Heart left ventricle (tissue), 16 donors: ENCODE measurements around the gene TMEM220. TPM values are rescaled to one million over a fixed set of nuclear protein-coding genes. Genes with fewer than 3 reads are reported as not detected.

Experiments used
- ATAC-seq, 4 donors: fragments of 200-7000 bp; cut with Tn5 transposase; one replicate each; pipeline ENCODE4 v1.9.1; 2020 to 2022; ENCODE audit warnings: moderate library complexity in 4 of 4, mild to moderate bottlenecking in 3 of 4, moderate number of reproducible peaks in 1 of 4
- DNase-seq, 5 donors: peaks; one replicate each; pipeline ENCODE4 v3.0.0-alpha.2; 2020
- H3K27ac ChIP-seq, 12 donors: fragments of 200-600 bp; sonication (generic) in 4 of 12; one replicate each; pipeline versions ENCODE4 v1.5.0 to v1.8.0; 2016 to 2022; ENCODE audit warnings: mild to moderate bottlenecking in 2 of 12
- H3K27me3 ChIP-seq, 9 donors: fragments of 200-600 bp; sonication (generic) in 2 of 9; one replicate each; pipeline versions ENCODE4 v1.5.1 to v1.8.0; 2016 to 2022; ENCODE audit warnings: mild to moderate bottlenecking in 3 of 9
- H3K36me3 ChIP-seq, 9 donors: fragments of 200-600 bp; sonication (generic) in 2 of 9; one replicate each; pipeline versions ENCODE4 v1.5.0 to v1.8.0; 2018 to 2022; ENCODE audit warnings: mild to moderate bottlenecking in 2 of 9
- H3K4me1 ChIP-seq, 12 donors: fragments of 200-600 bp; sonication (generic) in 4 of 12; one replicate each; pipeline versions ENCODE4 v1.5.0 to v1.8.0; 2016 to 2022; ENCODE audit warnings: mild to moderate bottlenecking in 3 of 12
- H3K4me3 ChIP-seq, 12 donors: fragments of 200-600 bp; sonication (generic) in 4 of 12; one replicate each; pipeline versions ENCODE4 v1.5.0 to v1.8.0; 2017 to 2022; ENCODE audit warnings: mild to moderate bottlenecking in 9 of 12, moderate library complexity in 4 of 12
- H3K9me3 ChIP-seq, 12 donors: fragments of 200-600 bp; sonication (generic) in 4 of 12; one replicate each; pipeline versions ENCODE4 v1.5.0 to v1.8.0; 2016 to 2022; ENCODE audit warnings: mild to moderate bottlenecking in 1 of 12
- POLR2A ChIP-seq, 2 donors: fragments of 450-650 bp; IDR thresholded peaks; one replicate each; pipeline ENCODE4 v1.6.1; 2017; ENCODE audit warnings: antibody characterized with exemption in 2 of 2, mild to moderate bottlenecking in 2 of 2, moderate library complexity in 2 of 2
- WGBS, 4 donors: extraction: QIAGEN DNeasy Blood & Tissue Kit in 2 of 4; methylation state at CpG; one replicate each; pipeline versions ENCODE4 v1.1.5 to v1.1.7; 2013 to 2018; 5-methylcytosine and 5-hydroxymethylcytosine counted together
- intact Hi-C, 10 donors: fragments of 100-400 bp; cut with DNase I; formaldehyde crosslinking; loops; one replicate each; pipeline versions ENCODE4 v1.11.1 to v1.14.2; 2022
- polyA plus RNA-seq, 2 donors: library from polyadenylated mRNA; stranded (reverse); fragments of 200-250 nt; gene quantifications; one replicate each; pipeline ENCODE4 v1.2.3, GENCODE V29; 2013
- total RNA-seq, 9 donors: library from RNA; depleted of rRNA in 2 of 9; stranded (reverse); fragments of >200 nt in 2 of 9; fragmentation: NEBNext Ultra II Directional in 3 of 9; extraction: Animal tissue kit (Norgen Biotek cat#: 25700) in 3 of 9; gene quantifications; one replicate each; pipeline versions ENCODE4 v1.1.0 to v1.2.4, GENCODE V29; 2016 to 2023
- TF ChIP-seq, protein P1 (sequence below), 12 donors: fragments of 200-600 bp; sonication (generic) in 4 of 12; IDR thresholded peaks; one replicate each; pipeline versions ENCODE4 v1.5.0 to v1.8.0; 2018 to 2022; ENCODE audit warnings: antibody characterized with exemption in 12 of 12, mild to moderate bottlenecking in 5 of 12
- donor health status: ischemic (EF 13 %, LVEDD 7.1; RV severe dilation, severe dysfunction).
- donor health status: healthy with polysubstance abuse.
- donor health status: DM: no; HTN: yes; CAD: no.
- donor health status: DM: no; HTN: no; CAD: no.
- donor health status: ischemic (EF 25% LVEDD 6.9; RV normal size, moderate dysfunction).
- donor health status: ischemic (EF 25% LVEDD 5.7; RV mildly dilated, moderate dysfunction).
- donor health status: healthy.
- donor health status: DM: yes; HTN: yes; CAD: no.
- donor health status: ischemic (EF 35%, LVEDD 5.7; RV mildly dilated, moderate dysfunction).
- donor health status: nonischemic (EF 11% LVEDD 7.7; RV severe dilation, severe dysfunction).
- donor health status: DM: yes; HTN: yes; CAD: no.
- donor health status: PGD.
- donor health status: ischemic (EF 29% LVEDD 5.4; RV normal size, mild dysfunction).
- donor health status: nonischemic (EF 23%, LVEDD 6.1; RV moderate dilation, normal function).

The TMEM220 gene
- total and polyA plus RNA-seq, 11 donors: 3.2 to 13.9 (median 6.3) TPM

DNA sequence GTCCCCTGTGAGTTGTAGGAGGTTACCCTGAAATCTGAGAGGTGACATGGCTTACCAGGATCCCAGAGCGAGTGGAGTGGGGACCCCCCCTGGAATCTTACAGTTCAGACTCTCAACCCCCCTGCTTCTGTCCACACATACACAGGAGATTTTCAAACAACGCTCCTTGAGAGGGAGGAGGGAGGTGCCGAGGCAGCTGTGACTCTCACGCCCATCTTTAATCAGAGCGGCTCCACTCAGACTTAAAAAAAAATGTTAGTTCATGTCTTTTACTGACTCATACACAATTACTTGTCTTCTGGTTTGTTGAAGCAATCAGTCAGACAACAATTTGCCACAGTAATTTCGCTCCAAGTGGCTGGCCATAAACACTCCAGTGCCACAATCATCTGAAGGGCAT lies 15.4 kb upstream of the TMEM220 start:
- Histone ChIP-seq H3K4me1 (peaks cover 0 to 6% (median 0%) of the 10 kb centered on the region in 12 donors), H3K4me3 (no peak overlapping the region), H3K36me3 (no peaks in the 10 kb centered on the region), H3K9me3 (no peaks in the 10 kb centered on the region), H3K27me3 (no peaks in the 10 kb centered on the region), H3K27ac (no peak overlapping the region)
- ATAC-seq: peak in 1 of 4 donors; percentile 24
- no peak for DNase-seq
- TF ChIP-seq POLR2A (IDR thresholded peaks at IDR 0.05): no peak
- TF ChIP-seq, protein P1, sequence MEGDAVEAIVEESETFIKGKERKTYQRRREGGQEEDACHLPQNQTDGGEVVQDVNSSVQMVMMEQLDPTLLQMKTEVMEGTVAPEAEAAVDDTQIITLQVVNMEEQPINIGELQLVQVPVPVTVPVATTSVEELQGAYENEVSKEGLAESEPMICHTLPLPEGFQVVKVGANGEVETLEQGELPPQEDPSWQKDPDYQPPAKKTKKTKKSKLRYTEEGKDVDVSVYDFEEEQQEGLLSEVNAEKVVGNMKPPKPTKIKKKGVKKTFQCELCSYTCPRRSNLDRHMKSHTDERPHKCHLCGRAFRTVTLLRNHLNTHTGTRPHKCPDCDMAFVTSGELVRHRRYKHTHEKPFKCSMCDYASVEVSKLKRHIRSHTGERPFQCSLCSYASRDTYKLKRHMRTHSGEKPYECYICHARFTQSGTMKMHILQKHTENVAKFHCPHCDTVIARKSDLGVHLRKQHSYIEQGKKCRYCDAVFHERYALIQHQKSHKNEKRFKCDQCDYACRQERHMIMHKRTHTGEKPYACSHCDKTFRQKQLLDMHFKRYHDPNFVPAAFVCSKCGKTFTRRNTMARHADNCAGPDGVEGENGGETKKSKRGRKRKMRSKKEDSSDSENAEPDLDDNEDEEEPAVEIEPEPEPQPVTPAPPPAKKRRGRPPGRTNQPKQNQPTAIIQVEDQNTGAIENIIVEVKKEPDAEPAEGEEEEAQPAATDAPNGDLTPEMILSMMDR (IDR thresholded peaks at IDR 0.05): no peak
- 64 to 71% (median 66%) methylated on average over 6 of the region's 6 CpGs for WGBS, 4 donors
- intact Hi-C loops: no loop called here

DNA sequence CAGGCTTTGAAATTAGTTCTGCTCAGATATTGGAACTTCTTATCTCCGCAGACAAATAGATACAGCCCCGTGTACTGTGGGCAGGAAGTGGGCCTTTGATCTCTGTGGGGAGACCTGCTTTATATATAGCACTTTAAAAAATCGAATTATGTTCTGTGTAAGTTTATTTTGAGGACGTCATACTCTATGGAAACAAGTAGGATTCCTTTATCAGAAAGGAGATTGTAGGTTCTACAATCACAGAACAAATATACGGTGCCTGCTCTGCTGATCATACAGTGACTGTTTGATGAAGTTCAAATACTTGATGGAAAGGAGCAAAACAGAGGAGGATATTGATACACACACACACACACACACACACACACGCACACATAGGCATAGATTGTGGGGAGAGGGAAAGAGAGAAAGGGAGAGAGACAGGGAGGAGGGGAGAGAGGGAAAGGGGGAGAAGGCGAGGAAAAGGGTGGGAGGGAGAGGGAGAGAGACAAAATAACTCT lies 14.7 kb upstream of the TMEM220 start:
- TF ChIP-seq, protein P1 (IDR thresholded peaks at IDR 0.05): no peak
- Histone ChIP-seq H3K9me3 (no peaks in the 10 kb centered on the region), H3K27me3 (no peaks in the 10 kb centered on the region), H3K4me1 (peaks cover 0 to 6% (median 0%) of the 10 kb centered on the region in 12 donors), H3K4me3 (no peak overlapping the region), H3K36me3 (no peaks in the 10 kb centered on the region), H3K27ac (no peak overlapping the region)
- no peak for ATAC-seq
- intact Hi-C loops: no loop called here
- DNase-seq: no peak
- 51 to 56% (median 53%) methylated on average over 7 of the region's 7 CpGs for WGBS, 4 donors

DNA sequence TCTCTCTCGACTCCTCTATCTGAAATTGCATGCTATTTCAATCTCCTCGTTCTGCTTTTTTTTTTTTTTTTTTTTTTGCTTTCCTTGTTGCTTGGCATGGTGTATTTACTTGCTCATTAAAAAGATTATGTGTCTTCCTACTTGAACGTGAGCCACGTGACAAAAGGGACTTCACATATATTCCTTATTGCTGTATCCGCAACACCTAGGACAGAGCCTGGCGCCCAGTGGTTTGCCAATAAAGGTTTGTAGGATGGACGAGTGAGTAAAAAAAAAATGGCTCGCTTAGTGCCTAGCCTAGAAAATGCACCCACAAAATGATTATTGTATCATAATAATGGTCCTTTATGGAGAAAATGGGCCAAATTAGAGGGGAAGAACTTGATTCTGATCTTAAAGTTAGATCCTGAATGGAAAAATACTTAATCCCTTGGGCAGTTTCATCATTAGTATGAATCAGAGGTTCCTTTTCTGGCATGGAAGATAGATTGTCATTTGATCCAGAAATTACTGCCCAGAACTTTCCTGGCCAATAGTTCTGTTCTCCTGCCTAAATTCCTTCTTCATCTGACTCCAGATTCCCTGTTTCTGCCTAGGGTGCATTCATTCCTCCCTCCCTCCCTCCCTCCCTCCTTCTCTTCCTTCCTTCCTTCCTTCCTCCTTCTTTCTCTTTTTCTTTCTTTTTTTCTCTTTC lies 13.6 kb upstream of the TMEM220 start:
- TF ChIP-seq POLR2A (IDR thresholded peaks at IDR 0.05): no peak
- TF ChIP-seq, protein P1 (IDR thresholded peaks at IDR 0.05): no peak
- no peak for DNase-seq
- Histone ChIP-seq H3K36me3 (no peaks in the 10 kb centered on the region), H3K27me3 (no peaks in the 10 kb centered on the region), H3K27ac (peak overlapping the region in 2 of 12 donors; percentile 40 to 52), H3K4me1 (peaks cover 0 to 6% (median 0%) of the 10 kb centered on the region in 12 donors), H3K9me3 (no peaks in the 10 kb centered on the region), H3K4me3 (no peak overlapping the region)
- intact Hi-C loops: no loop called here
- 73 to 82% (median 80%) methylated on average over 8 of the region's 8 CpGs for WGBS, 4 donors
- ATAC-seq: peak in 2 of 4 donors; percentile 44 to 72

DNA sequence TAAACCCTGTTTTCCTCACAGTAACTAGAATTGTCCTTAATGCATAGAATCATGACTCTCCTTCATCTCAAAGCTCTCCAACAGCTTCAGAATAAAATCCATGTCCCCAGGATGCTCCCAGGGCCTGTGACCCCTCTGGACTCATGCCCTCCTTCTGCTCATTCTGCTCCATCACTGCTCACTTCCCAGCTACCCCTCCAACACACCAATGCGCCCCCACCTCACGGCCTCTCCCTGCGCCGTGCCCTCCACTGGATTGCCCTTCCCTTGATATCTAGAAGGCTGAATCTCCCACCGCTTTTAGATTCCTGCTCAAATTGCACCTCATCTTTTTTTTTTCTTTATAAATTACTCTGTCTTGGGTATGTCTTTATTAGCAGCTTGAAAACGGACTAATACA lies 12.6 kb upstream of the TMEM220 start:
- Histone ChIP-seq H3K4me1 (peaks cover 0 to 6% (median 0%) of the 10 kb centered on the region in 12 donors), H3K4me3 (no peak overlapping the region), H3K36me3 (no peaks in the 10 kb centered on the region), H3K9me3 (no peaks in the 10 kb centered on the region), H3K27me3 (no peaks in the 10 kb centered on the region), H3K27ac (no peak overlapping the region)
- ATAC-seq (no peak), DNase-seq (no peak)
- TF ChIP-seq, protein P1 (IDR thresholded peaks at IDR 0.05): no peak
- no peak for TF ChIP-seq POLR2A (IDR thresholded peaks at IDR 0.05)
- intact Hi-C loops: no loop called here
- 91 to 93% (median 93%) methylated on average over 6 of the region's 6 CpGs for WGBS, 4 donors
